Testis (tissue), 3 donors: ENCODE measurements around the gene NCKAP5. TPM values are rescaled to one million over a fixed set of nuclear protein-coding genes. Genes with fewer than 3 reads are reported as not detected.

Experiments
- DNase-seq: peaks from one replicate; pipeline ENCODE4 v3.0.0-alpha.2; 2019
- H3K27ac ChIP-seq, 2 donors: fragments of 200-600 bp; sonication (generic); one replicate each; pipeline ENCODE4 v1.5.1; 2019
- H3K27me3 ChIP-seq: fragments of 200-600 bp; sonication (generic); one replicate; pipeline ENCODE4 v1.5.1; 2019
- H3K36me3 ChIP-seq: fragments of 200-600 bp; sonication (generic); one replicate; pipeline ENCODE4 v1.5.1; 2017; ENCODE audit warnings: low read depth; ENCODE audit errors: missing control alignments
- H3K4me1 ChIP-seq: fragments of 200-600 bp; sonication (generic); one replicate; pipeline ENCODE4 v1.5.1; 2019
- H3K4me3 ChIP-seq, 2 donors: fragments of 200-600 bp; sonication (generic); one replicate each; pipeline ENCODE4 v1.5.1; 2017 to 2019
- H3K9me3 ChIP-seq: fragments of 200-600 bp; sonication (generic); one replicate; pipeline ENCODE4 v1.5.1; 2017
- CTCF ChIP-seq, 3 experiments: fragments of 450-650 bp in 2 of 3; fragments of 200-600 bp in 1 of 3; sonication (generic) in 1 of 3; IDR thresholded peaks; one replicate each; pipeline ENCODE4 v1.5.1; 2016 to 2019; ENCODE audit warnings: antibody characterized with exemption in 3 of 3, mild to moderate bottlenecking in 2 of 3, moderate library complexity in 1 of 3
- POLR2A ChIP-seq: fragments of 450-650 bp; IDR thresholded peaks from one replicate; pipeline ENCODE4 v1.6.1; 2017; ENCODE audit warnings: antibody characterized with exemption, mild to moderate bottlenecking, moderate library complexity
- WGBS, 2 donors: methylation state at CpG; one replicate each; pipeline ENCODE4 v1.1.5; 2018; 5-methylcytosine and 5-hydroxymethylcytosine counted together
- intact Hi-C: fragments of 100-400 bp; cut with DNase I; formaldehyde crosslinking; loops from one replicate; pipeline ENCODE4 v1.15.1; 2023; ENCODE audit warnings: low total_unique reads
- polyA plus RNA-seq: library from polyadenylated mRNA; stranded (reverse); fragments of 350-450 nt; fragmentation: Illumina TruSeq; extraction: RNeasy Lipid Tissue Mini Kit (QIAGEN cat#74804); gene quantifications from one replicate; pipeline ENCODE4 v1.2.3, GENCODE V29; 2014; ENCODE audit warnings: low read depth, low replicate concordance; ENCODE audit not compliant: insufficient read depth
- total RNA-seq, 2 donors: library from RNA; depleted of rRNA; stranded (reverse); fragments of >200 nt; gene quantifications; one replicate each; pipeline ENCODE4 v1.2.3, GENCODE V29; 2016

Gene NCKAP5
- total and polyA plus RNA-seq, 3 donors from 2014 or later: 3.0 to 7.6 (median 6.3) TPM

GRCh38 chr2:133511679-133512078 lies 56.6 kb downstream of the NCKAP5 start:
- intact Hi-C loops: no loop called here
- TF ChIP-seq POLR2A: no peak
- TF ChIP-seq CTCF (IDR thresholded peaks at IDR 0.05): no peak
- WGBS, 2 donors: 14 to 57% methylated on average over 1 of the region's 1 CpG
- Histone ChIP-seq H3K27ac (no peak overlapping the region), H3K9me3 (no peaks in the 10 kb centered on the region), H3K4me1 (no peaks in the 10 kb centered on the region), H3K4me3 (no peak overlapping the region), H3K27me3 (no peaks in the 10 kb centered on the region), H3K36me3 (no peaks in the 10 kb centered on the region)
- DNase-seq: no peak

- H3K36me3 ChIP-seq: no peaks in the 10 kb centered on the region
- TF ChIP-seq POLR2A: no peak
- no peak for TF ChIP-seq CTCF (IDR thresholded peaks at IDR 0.05)
- no peak overlapping the region for H3K27ac ChIP-seq
- no peak overlapping the region for H3K4me3 ChIP-seq
- WGBS, 2 donors: 92 to 94% methylated on average over 6 of the region's 6 CpGs
- H3K9me3 ChIP-seq: no peaks in the 10 kb centered on the region
- no peaks in the 10 kb centered on the region for H3K27me3 ChIP-seq
- H3K4me1 ChIP-seq: peaks cover 2% of the 10 kb centered on the region
- DNase-seq: no peak
- intact Hi-C loops: no loop called here
Observed at GRCh38 chr2:133509777-133510176, 58.5 kb downstream of the NCKAP5 start.

- Histone ChIP-seq H3K27me3 (no peaks in the 10 kb centered on the region), H3K9me3 (no peaks in the 10 kb centered on the region), H3K36me3 (no peaks in the 10 kb centered on the region), H3K4me1 (peaks cover 14% of the 10 kb centered on the region), H3K27ac (no peak overlapping the region), H3K4me3 (no peak overlapping the region)
- 88 to 90% methylated on average over 7 of the region's 7 CpGs for WGBS, 2 donors
- no peak for DNase-seq
- TF ChIP-seq POLR2A: no peak
- TF ChIP-seq CTCF (IDR thresholded peaks at IDR 0.05): no peak
- intact Hi-C loops: no loop called here
Observed at GRCh38 chr2:133508546-133509165, 59.6 kb downstream of the NCKAP5 start.

GRCh38 chr2:133506996-133507395 lies 61.3 kb downstream of the NCKAP5 start:
- Histone ChIP-seq H3K36me3 (no peaks in the 10 kb centered on the region), H3K9me3 (no peaks in the 10 kb centered on the region), H3K27me3 (no peaks in the 10 kb centered on the region), H3K4me1 (peaks cover 14% of the 10 kb centered on the region), H3K4me3 (no peak overlapping the region), H3K27ac (no peak overlapping the region)
- DNase-seq: no peak
- WGBS, 2 donors: 72 to 86% methylated on average over 6 of the region's 6 CpGs
- TF ChIP-seq CTCF (IDR thresholded peaks at IDR 0.05) (no peak), POLR2A (no peak)
- intact Hi-C loops: no loop called here
